ENCODE data around the gene CIB2.

- no peak for TF ChIP-seq EZH2 (IDR thresholded peaks at IDR 0.05; ENCODE audit: low read length)
- TF ChIP-seq, protein P1, sequence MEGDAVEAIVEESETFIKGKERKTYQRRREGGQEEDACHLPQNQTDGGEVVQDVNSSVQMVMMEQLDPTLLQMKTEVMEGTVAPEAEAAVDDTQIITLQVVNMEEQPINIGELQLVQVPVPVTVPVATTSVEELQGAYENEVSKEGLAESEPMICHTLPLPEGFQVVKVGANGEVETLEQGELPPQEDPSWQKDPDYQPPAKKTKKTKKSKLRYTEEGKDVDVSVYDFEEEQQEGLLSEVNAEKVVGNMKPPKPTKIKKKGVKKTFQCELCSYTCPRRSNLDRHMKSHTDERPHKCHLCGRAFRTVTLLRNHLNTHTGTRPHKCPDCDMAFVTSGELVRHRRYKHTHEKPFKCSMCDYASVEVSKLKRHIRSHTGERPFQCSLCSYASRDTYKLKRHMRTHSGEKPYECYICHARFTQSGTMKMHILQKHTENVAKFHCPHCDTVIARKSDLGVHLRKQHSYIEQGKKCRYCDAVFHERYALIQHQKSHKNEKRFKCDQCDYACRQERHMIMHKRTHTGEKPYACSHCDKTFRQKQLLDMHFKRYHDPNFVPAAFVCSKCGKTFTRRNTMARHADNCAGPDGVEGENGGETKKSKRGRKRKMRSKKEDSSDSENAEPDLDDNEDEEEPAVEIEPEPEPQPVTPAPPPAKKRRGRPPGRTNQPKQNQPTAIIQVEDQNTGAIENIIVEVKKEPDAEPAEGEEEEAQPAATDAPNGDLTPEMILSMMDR (optimal IDR thresholded peaks at IDR 0.05 in 1 of 3, IDR thresholded peaks at IDR 0.05 in 1 of 3, conservative IDR thresholded peaks at IDR 0.05 in 1 of 3; ENCODE audit: extremely low read depth in 1 of 3, insufficient read depth in 2 of 3, low read length in 3 of 3) = no peak
Observed at GRCh38 chr15:78083687-78084448, 47.4 kb downstream of the CIB2 start.

Data from keratinocyte (primary cell).